GM12873 (cell line): ENCODE results near the gene SYNRG.
A peak's percentile ranks its signal among the peaks of the same experiment; 100 is the strongest.

Source experiments
- CTCF ChIP-seq: IDR thresholded peaks from 2 replicates; pipeline ENCODE4 v1.5.1; 2012; ENCODE audit warnings: low read depth, mild to moderate bottlenecking, moderate library complexity, low read length, control low read depth; ENCODE audit not compliant: insufficient read depth; ENCODE audit errors: missing control alignments

Gene SYNRG

DNA sequence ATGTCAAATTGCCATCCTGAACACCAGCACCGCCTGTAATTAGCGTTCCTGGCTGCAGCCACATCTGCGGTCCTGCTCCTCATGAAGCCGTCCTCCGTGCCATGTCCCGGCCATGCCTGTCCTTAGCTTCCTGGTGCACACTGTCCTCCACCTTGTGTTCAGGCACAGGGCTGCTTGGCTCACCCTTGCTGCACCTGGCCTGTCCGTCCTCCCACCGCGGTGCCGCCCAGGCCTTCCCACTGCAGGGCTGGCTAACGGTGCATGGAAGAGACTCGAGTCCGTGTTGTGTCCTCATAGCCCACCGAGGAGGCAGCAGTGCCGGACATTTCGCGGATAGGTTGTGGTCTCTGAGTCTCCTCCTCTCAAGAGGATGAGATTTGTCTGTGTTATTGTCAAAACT lies 99.2 kb downstream of the SYNRG start:
- no peak for TF ChIP-seq CTCF

- no peak for TF ChIP-seq CTCF
Observed at GRCh38 chr17:37507111-37507510, 102.1 kb downstream of the SYNRG start.

DNA sequence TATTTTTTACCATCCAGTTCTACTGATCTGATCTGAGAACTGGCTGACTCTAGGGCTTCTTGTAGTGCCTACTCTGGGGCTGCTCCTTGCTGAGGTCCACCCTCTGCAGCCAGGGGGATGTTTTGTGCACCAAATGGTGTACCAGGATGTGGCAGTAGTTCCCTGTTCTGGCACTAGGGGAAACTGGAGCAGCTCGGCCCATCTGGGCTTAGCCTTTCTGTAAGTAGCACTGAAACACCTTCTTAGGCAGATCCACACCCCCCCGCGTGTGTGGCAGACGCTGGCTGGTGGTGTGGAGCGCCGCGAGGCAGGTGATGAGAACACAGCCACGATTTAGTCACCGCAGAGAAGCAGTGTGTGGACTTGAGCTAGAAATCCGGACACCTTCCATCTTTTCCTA lies 102.5 kb downstream of the SYNRG start:
- peak; percentile 63 for TF ChIP-seq CTCF

DNA sequence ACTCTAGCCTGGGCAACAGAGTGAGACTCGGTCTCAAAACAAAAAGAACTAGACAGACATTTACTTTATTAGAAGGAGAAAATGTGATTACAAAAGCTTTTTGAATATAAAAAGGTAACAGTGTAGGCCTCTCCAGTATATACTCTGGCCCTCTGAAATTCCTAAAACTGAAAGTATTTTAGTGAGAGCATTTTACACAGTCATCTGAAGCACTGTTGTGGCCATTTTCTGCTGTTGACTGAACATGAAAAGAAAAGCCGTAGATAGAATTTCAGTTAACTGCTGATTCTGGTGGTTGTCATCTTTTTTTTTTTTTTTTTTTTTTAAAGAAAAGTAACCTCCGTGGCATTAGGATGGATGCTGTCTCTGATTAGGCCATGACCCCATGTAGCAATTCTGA lies 103.9 kb downstream of the SYNRG start:
- no peak for TF ChIP-seq CTCF

DNA sequence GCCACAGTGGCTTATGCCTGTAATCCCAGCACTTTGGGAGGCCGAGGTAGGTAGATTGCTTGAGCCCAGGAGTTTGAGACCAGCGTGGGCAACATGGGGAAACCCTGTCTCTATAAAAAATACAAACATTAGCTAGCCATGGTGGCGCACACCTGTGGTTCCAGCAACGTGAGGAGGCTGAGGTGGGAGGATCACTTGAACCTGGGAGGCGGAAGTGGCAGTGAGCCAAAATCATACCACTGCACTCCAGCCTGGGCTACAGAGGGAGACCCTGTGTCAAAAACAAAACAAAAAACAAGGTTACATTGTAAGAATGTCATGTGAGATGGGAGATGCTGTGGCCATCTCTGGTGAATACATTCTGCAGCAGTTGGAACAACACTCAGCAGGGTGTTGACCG lies 106.1 kb downstream of the SYNRG start:
- no peak for TF ChIP-seq CTCF

GRCh38 chr17:37502009-37502936 lies 106.9 kb downstream of the SYNRG start:
- TF ChIP-seq CTCF: no peak

DNA sequence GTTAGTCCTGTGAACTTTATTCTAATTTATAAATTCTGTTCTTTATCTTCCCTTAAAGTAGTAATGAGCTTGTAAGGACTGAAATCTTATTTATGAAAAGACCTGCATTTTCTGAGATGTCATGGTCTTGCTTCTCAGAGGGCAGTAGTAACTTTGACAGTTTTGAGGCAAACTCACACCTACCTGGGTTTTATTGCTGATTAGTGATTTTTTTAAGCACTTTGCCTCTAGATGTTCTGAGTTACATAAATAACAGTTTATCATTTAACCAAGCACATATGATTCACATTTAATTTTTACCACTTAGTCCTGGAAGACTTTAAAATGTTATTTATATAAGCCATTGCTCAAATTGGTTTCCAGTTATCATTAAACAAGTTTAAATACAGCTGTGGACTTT lies 108.8 kb downstream of the SYNRG start:
- TF ChIP-seq CTCF: no peak
